ENCODE data around the gene LCLAT1. TPM values are rescaled to one million over a fixed set of nuclear protein-coding genes. Genes with fewer than 3 reads are reported as not detected.
A peak's percentile ranks its signal among the peaks of the same experiment; 100 is the strongest.

Gene LCLAT1
- polyA plus RNA-seq, 4 donors, result 1.6 to 18.3 (median 7.1) TPM

GRCh38 chr2:30680121-30680520, 233.1 kb downstream of the LCLAT1 start:
- no peak overlapping the region for H3K4me3 ChIP-seq (ENCODE audit: low read depth in 1 of 3, low read length in 3 of 3)
- peak overlapping the region in 1 of 3 donors; percentile 17 for H3K27ac ChIP-seq (ENCODE audit: low read depth in 1 of 3, low read length in 2 of 3)
- no peaks in the 10 kb centered on the region for H3K4me1 ChIP-seq (ENCODE audit: control insufficient read depth in 3 of 3, insufficient read depth in 2 of 3, low read depth in 1 of 3, low read length in 2 of 3)
- FAIRE-seq (no peak), DNase-seq (no peak)
- WGBS, 3 donors, result 85 to 97% (median 95%) methylated on average over 3 of the region's 3 CpGs
- no peaks in the 10 kb centered on the region for H3K27me3 ChIP-seq (ENCODE audit: control insufficient read depth in 3 of 3, insufficient read depth in 3 of 3, low read length in 3 of 3)
- no peaks in the 10 kb centered on the region for H3K9me3 ChIP-seq (ENCODE audit: control insufficient read depth in 2 of 2, insufficient read depth in 1 of 2, low read depth in 1 of 2, low read length in 1 of 2)
- no peaks in the 10 kb centered on the region for H3K36me3 ChIP-seq (ENCODE audit: control insufficient read depth in 3 of 3, insufficient read depth in 2 of 3, low read depth in 1 of 3, low read length in 3 of 3)

- Histone ChIP-seq H3K4me1 (ENCODE audit: control insufficient read depth in 3 of 3, insufficient read depth in 2 of 3, low read depth in 1 of 3, low read length in 2 of 3) (no peaks in the 10 kb centered on the region), H3K27me3 (ENCODE audit: control insufficient read depth in 3 of 3, insufficient read depth in 3 of 3, low read length in 3 of 3) (no peaks in the 10 kb centered on the region), H3K4me3 (ENCODE audit: low read depth in 1 of 3, low read length in 3 of 3) (no peak overlapping the region), H3K9me3 (ENCODE audit: control insufficient read depth in 2 of 2, insufficient read depth in 1 of 2, low read depth in 1 of 2, low read length in 1 of 2) (no peaks in the 10 kb centered on the region), H3K36me3 (ENCODE audit: control insufficient read depth in 3 of 3, insufficient read depth in 2 of 3, low read depth in 1 of 3, low read length in 3 of 3) (no peaks in the 10 kb centered on the region), H3K27ac (ENCODE audit: low read depth in 1 of 3, low read length in 2 of 3) (no peak overlapping the region)
- WGBS, 3 donors, result 80 to 92% (median 89%) methylated on average over 4 of the region's 4 CpGs
- FAIRE-seq (no peak), DNase-seq (no peak)
Measured at GRCh38 chr2:30681022-30681421, 234.0 kb downstream of the LCLAT1 start.

- no peak overlapping the region for H3K4me3 ChIP-seq (ENCODE audit: low read depth in 1 of 3, low read length in 3 of 3)
- H3K9me3 ChIP-seq (ENCODE audit: control insufficient read depth in 2 of 2, insufficient read depth in 1 of 2, low read depth in 1 of 2, low read length in 1 of 2), result no peaks in the 10 kb centered on the region
- no peaks in the 10 kb centered on the region for H3K36me3 ChIP-seq (ENCODE audit: control insufficient read depth in 3 of 3, insufficient read depth in 2 of 3, low read depth in 1 of 3, low read length in 3 of 3)
- no peak for FAIRE-seq
- no peak overlapping the region for H3K27ac ChIP-seq (ENCODE audit: low read depth in 1 of 3, low read length in 2 of 3)
- no peaks in the 10 kb centered on the region for H3K27me3 ChIP-seq (ENCODE audit: control insufficient read depth in 3 of 3, insufficient read depth in 3 of 3, low read length in 3 of 3)
- no peak for DNase-seq
- WGBS, 3 donors, result 93 to 95% (median 94%) methylated on average over 8 of the region's 8 CpGs
- H3K4me1 ChIP-seq (ENCODE audit: control insufficient read depth in 3 of 3, insufficient read depth in 2 of 3, low read depth in 1 of 3, low read length in 2 of 3), result no peaks in the 10 kb centered on the region
Measured at GRCh38 chr2:30683236-30683956, 236.3 kb downstream of the LCLAT1 start.

- H3K4me3 ChIP-seq (ENCODE audit: low read depth in 1 of 3, low read length in 3 of 3), result no peak overlapping the region
- no peaks in the 10 kb centered on the region for H3K4me1 ChIP-seq (ENCODE audit: control insufficient read depth in 3 of 3, insufficient read depth in 2 of 3, low read depth in 1 of 3, low read length in 2 of 3)
- no peaks in the 10 kb centered on the region for H3K27me3 ChIP-seq (ENCODE audit: control insufficient read depth in 3 of 3, insufficient read depth in 3 of 3, low read length in 3 of 3)
- FAIRE-seq, result no peak
- no peak for DNase-seq
- H3K9me3 ChIP-seq (ENCODE audit: control insufficient read depth in 2 of 2, insufficient read depth in 1 of 2, low read depth in 1 of 2, low read length in 1 of 2), result no peaks in the 10 kb centered on the region
- 85 to 93% (median 91%) methylated on average over 8 of the region's 8 CpGs for WGBS, 3 donors
- H3K27ac ChIP-seq (ENCODE audit: low read depth in 1 of 3, low read length in 2 of 3), result no peak overlapping the region
- no peaks in the 10 kb centered on the region for H3K36me3 ChIP-seq (ENCODE audit: control insufficient read depth in 3 of 3, insufficient read depth in 2 of 3, low read depth in 1 of 3, low read length in 3 of 3)
Measured at GRCh38 chr2:30684026-30684425, 237.0 kb downstream of the LCLAT1 start.

- no peaks in the 10 kb centered on the region for H3K9me3 ChIP-seq (ENCODE audit: control insufficient read depth in 2 of 2, insufficient read depth in 1 of 2, low read depth in 1 of 2, low read length in 1 of 2)
- 63 to 92% (median 83%) methylated on average over 5 of the region's 5 CpGs for WGBS, 3 donors
- no peak overlapping the region for H3K4me3 ChIP-seq (ENCODE audit: low read depth in 1 of 3, low read length in 3 of 3)
- DNase-seq, result no peak
- H3K27ac ChIP-seq (ENCODE audit: low read depth in 1 of 3, low read length in 2 of 3), result no peak overlapping the region
- FAIRE-seq, result no peak
- H3K4me1 ChIP-seq (ENCODE audit: control insufficient read depth in 3 of 3, insufficient read depth in 2 of 3, low read depth in 1 of 3, low read length in 2 of 3), result no peaks in the 10 kb centered on the region
- no peaks in the 10 kb centered on the region for H3K27me3 ChIP-seq (ENCODE audit: control insufficient read depth in 3 of 3, insufficient read depth in 3 of 3, low read length in 3 of 3)
- H3K36me3 ChIP-seq (ENCODE audit: control insufficient read depth in 3 of 3, insufficient read depth in 2 of 3, low read depth in 1 of 3, low read length in 3 of 3), result no peaks in the 10 kb centered on the region
Measured at GRCh38 chr2:30684516-30684915, 237.5 kb downstream of the LCLAT1 start.

GRCh38 chr2:30684996-30685395, 237.9 kb downstream of the LCLAT1 start:
- H3K4me3 ChIP-seq (ENCODE audit: low read depth in 1 of 3, low read length in 3 of 3), result no peak overlapping the region
- 89 to 91% (median 89%) methylated on average over 3 of the region's 3 CpGs for WGBS, 3 donors
- FAIRE-seq, result no peak
- no peak overlapping the region for H3K27ac ChIP-seq (ENCODE audit: low read depth in 1 of 3, low read length in 2 of 3)
- no peak for DNase-seq
- no peaks in the 10 kb centered on the region for H3K36me3 ChIP-seq (ENCODE audit: control insufficient read depth in 3 of 3, insufficient read depth in 2 of 3, low read depth in 1 of 3, low read length in 3 of 3)
- H3K27me3 ChIP-seq (ENCODE audit: control insufficient read depth in 3 of 3, insufficient read depth in 3 of 3, low read length in 3 of 3), result no peaks in the 10 kb centered on the region
- H3K9me3 ChIP-seq (ENCODE audit: control insufficient read depth in 2 of 2, insufficient read depth in 1 of 2, low read depth in 1 of 2, low read length in 1 of 2), result no peaks in the 10 kb centered on the region
- H3K4me1 ChIP-seq (ENCODE audit: control insufficient read depth in 3 of 3, insufficient read depth in 2 of 3, low read depth in 1 of 3, low read length in 2 of 3), result no peaks in the 10 kb centered on the region

GRCh38 chr2:30686000-30686399, 239.0 kb downstream of the LCLAT1 start:
- Histone ChIP-seq H3K27ac (ENCODE audit: low read depth in 1 of 3, low read length in 2 of 3) (no peak overlapping the region), H3K27me3 (ENCODE audit: control insufficient read depth in 3 of 3, insufficient read depth in 3 of 3, low read length in 3 of 3) (no peaks in the 10 kb centered on the region), H3K4me3 (ENCODE audit: low read depth in 1 of 3, low read length in 3 of 3) (no peak overlapping the region), H3K9me3 (ENCODE audit: control insufficient read depth in 2 of 2, insufficient read depth in 1 of 2, low read depth in 1 of 2, low read length in 1 of 2) (no peaks in the 10 kb centered on the region), H3K36me3 (ENCODE audit: control insufficient read depth in 3 of 3, insufficient read depth in 2 of 3, low read depth in 1 of 3, low read length in 3 of 3) (no peaks in the 10 kb centered on the region), H3K4me1 (ENCODE audit: control insufficient read depth in 3 of 3, insufficient read depth in 2 of 3, low read depth in 1 of 3, low read length in 2 of 3) (no peaks in the 10 kb centered on the region)
- 87 to 93% (median 92%) methylated on average over 2 of the region's 2 CpGs for WGBS, 3 donors
- FAIRE-seq, result no peak
- DNase-seq, result peak in 1 of 2 donors; percentile 14

GRCh38 chr2:30686669-30687068, 239.6 kb downstream of the LCLAT1 start:
- no peak for DNase-seq

GRCh38 chr2:30688956-30689401, 241.9 kb downstream of the LCLAT1 start:
- H3K27ac ChIP-seq (ENCODE audit: low read depth in 1 of 3, low read length in 2 of 3), result no peak overlapping the region
- DNase-seq (no peak), FAIRE-seq (no peak)
- 72 to 91% (median 85%) methylated on average over 4 of the region's 4 CpGs for WGBS, 3 donors
- no peaks in the 10 kb centered on the region for H3K36me3 ChIP-seq (ENCODE audit: control insufficient read depth in 3 of 3, insufficient read depth in 2 of 3, low read depth in 1 of 3, low read length in 3 of 3)
- H3K27me3 ChIP-seq (ENCODE audit: control insufficient read depth in 3 of 3, insufficient read depth in 3 of 3, low read length in 3 of 3), result no peaks in the 10 kb centered on the region
- no peak overlapping the region for H3K4me3 ChIP-seq (ENCODE audit: low read depth in 1 of 3, low read length in 3 of 3)
- H3K4me1 ChIP-seq (ENCODE audit: control insufficient read depth in 3 of 3, insufficient read depth in 2 of 3, low read depth in 1 of 3, low read length in 2 of 3), result no peaks in the 10 kb centered on the region
- no peaks in the 10 kb centered on the region for H3K9me3 ChIP-seq (ENCODE audit: control insufficient read depth in 2 of 2, insufficient read depth in 1 of 2, low read depth in 1 of 2, low read length in 1 of 2)

More at GRCh38 chr2:30686669-30687068, 239.6 kb downstream of the LCLAT1 start:
- H3K36me3 ChIP-seq (ENCODE audit: control insufficient read depth in 3 of 3, insufficient read depth in 2 of 3, low read depth in 1 of 3, low read length in 3 of 3), result no peaks in the 10 kb centered on the region
- WGBS, 3 donors, result 34 to 68% (median 58%) methylated on average over 4 of the region's 4 CpGs
- FAIRE-seq, result no peak
- H3K9me3 ChIP-seq (ENCODE audit: control insufficient read depth in 2 of 2, insufficient read depth in 1 of 2, low read depth in 1 of 2, low read length in 1 of 2), result no peaks in the 10 kb centered on the region
- no peaks in the 10 kb centered on the region for H3K4me1 ChIP-seq (ENCODE audit: control insufficient read depth in 3 of 3, insufficient read depth in 2 of 3, low read depth in 1 of 3, low read length in 2 of 3)
- H3K27ac ChIP-seq (ENCODE audit: low read depth in 1 of 3, low read length in 2 of 3), result no peak overlapping the region
- H3K27me3 ChIP-seq (ENCODE audit: control insufficient read depth in 3 of 3, insufficient read depth in 3 of 3, low read length in 3 of 3), result no peaks in the 10 kb centered on the region
- no peak overlapping the region for H3K4me3 ChIP-seq (ENCODE audit: low read depth in 1 of 3, low read length in 3 of 3)
